Lung microvascular endothelial cell (primary cell): ENCODE results near the gene RIPOR2. TPM values are rescaled to one million over a fixed set of nuclear protein-coding genes. Genes with fewer than 3 reads are reported as not detected.
"Not testable (repeated sequence)": the region's sequence is repeated elsewhere in the genome, so short reads cannot be mapped to it uniquely, and the experiment has no call there.

Experiments
- DNase-seq, 2 donors: peaks; one replicate each; pipeline versions ENCODE4 v3.0.0 to v3.0.0-alpha.2; 2010; ENCODE audit warnings: low read depth in 2 of 2
- total RNA-seq: library from RNA; depleted of rRNA; stranded (reverse); fragments of >200 nt; gene quantifications from 2 replicates; pipeline ENCODE4 v1.2.1, GENCODE V29; 2014

Gene RIPOR2
- total RNA-seq, 1 donor from 2014 or later: under 0.01 TPM

DNA sequence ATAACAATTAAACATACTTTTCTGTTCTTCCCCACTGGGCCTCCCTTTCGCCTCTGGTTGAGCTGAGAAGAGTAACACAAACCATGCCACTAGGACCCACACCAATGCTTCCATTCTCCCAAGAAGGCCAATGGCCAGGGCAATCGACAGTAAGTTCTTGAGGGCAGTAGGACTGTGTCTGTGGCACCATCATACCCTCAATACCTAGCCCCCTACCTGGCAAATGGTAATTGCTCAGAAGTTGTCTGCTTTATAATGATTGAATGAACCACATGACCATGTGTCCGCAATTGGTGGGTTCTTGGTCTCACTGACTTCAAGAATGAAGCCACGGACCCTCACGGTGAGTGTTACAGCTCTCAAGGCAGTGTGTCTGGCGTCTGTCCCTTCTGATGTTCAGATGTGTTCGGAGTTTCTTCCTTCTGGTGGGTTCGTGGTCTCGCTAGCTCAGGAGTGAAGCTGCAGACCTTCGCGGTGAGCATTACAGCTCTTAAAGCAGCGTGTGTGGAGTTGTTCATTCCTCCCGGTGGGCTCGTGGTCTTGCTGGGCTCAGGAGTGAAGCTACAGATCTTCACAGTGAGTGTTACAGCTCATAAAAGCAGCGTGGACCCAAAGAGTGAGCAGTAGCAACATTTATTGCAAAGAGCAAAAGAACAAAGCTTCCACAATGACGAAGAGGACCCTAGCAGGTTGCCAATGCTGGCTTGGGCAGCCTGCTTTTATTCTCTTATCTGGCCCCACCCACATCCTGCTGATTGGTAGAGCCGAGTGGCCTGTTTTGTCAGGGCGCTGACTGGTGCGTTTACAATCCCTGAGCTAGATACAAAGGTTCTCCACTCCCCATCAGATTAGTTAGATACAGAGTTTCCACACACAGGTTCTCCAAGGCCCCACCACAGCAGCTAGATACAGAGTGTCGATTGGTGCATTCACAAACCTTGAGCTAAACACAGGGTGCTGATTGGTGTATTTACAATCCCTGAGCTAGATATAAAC lies 170.6 kb downstream of the RIPOR2 start:
- DNase-seq: not testable (repeated sequence)

DNA sequence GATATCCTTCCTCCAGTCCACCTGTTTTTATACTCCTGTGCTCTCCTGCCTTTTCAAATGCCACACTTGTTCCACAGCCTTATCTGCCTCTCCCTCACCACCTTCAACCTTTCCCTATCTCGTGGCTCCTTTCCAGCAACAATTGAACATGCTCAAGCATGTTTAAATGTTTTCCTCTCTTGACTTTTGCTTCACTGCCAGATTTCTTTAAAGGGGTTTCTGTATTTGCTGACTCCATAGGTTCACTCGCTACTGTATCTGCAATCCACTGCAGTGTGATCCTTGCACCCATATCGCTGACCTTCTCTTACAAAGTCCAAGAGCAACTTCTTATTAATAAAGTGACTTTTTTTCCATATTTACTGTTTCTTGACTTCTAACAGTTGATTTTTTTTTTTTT lies 172.2 kb downstream of the RIPOR2 start:
- DNase-seq: no peak

DNA sequence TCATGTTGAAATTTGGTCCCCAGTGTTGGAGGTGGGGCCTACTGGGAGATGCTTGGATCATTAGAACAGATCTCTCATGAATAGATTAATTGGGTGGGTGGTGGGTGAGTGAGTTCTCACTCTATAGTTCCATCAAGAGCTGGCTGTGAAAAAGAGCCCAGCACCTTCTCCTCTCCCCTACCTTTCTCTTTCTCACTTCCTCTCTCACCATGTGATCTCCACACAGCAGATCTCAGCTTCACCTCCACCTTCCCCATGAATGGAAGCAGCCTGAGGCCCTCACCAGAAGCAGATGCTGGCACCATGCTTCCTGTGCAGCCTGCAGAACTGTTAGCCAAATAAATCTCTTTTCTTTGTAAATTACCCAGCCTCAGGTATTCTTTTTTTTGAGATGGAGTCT lies 173.9 kb downstream of the RIPOR2 start:
- DNase-seq: no peak

DNA sequence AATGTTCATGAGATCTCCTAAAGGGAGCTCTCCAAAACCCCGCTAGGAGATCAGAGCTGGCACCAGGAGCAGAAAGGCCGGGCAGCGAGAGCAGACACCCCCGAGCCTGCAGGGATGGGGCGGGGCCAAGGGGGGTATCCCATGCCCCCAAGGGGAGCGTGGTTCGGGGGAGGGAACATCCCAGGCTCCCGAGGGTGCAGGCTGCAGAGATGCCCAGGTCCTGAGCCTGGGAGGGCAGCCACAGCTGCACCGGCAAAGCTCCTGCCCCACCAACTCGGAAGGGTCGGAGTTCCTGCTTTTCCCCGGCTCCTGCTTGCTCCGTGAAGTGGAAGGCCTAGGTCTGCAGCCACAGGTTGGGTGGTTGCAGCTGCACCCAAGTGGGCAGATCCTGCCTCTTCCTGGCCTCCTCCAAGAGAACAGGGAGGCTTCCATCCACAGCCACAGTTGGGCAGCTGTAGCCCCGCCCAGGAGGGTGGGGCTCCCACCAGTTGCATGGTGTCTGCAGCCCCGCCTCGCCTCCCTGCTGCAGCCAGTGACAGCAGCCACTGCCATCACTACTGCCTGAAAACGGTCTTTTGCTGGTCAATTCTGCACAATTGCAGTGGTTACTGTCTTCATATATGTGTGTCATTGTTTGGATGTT lies 174.4 kb downstream of the RIPOR2 start:
- no peak for DNase-seq

DNA sequence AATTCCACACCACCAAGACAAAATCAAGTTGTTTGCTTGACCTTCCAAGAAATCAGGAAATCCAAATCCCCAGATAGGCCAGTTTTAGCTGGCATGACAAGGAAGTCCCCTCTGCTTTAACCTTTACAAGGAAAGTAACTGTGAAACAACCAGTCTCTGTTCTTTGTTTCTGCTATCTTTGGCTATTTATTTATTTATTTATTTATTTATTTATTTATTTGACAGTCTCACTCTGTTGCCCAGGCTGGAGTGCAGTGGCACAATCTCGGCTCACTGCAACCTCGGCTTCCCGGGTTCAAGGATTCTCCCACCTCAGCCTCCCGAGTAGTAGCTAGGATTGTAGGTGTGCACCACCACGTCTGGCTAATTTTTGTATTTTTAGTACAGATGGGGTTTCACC lies 175.6 kb downstream of the RIPOR2 start:
- no peak for DNase-seq

DNA sequence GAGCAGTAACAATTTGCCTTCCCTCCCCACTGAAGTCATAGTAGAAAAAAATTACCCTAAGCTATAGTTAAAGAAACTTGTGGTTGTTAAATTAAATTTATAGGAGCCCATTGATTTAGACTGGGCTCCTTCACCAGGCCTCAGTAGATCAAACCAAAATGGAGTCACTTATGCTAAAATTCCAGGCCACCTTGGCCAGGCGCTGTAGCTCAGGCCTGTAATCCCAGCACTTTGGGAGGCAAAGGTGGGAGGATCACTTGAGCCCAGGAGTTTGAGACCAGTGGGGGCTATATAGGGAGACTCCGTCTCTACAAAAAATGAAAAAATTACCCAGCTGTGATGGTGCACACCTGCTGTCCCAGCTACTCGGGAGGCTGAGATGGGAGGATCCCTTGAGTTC lies 176.0 kb downstream of the RIPOR2 start:
- DNase-seq: no peak

DNA sequence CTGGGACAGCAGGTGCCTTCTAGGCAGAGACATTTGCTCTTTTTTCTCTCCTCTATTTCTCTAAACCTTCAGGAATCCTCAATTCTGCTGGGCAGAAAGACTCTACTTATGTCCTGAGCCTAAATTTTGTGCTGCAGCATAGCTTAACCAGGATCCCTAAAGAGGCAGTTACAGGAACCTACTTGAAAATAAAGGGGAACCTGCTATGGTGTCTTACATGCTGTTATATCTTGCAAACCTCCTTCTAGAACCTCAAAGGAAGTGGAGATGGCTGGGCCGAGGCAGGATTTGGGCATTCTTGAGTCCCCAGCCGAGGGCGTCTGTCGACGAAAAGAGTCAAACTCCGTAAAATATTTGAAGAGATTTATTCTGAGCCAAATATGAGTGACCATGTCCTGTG lies 178.1 kb downstream of the RIPOR2 start:
- DNase-seq: no peak

DNA sequence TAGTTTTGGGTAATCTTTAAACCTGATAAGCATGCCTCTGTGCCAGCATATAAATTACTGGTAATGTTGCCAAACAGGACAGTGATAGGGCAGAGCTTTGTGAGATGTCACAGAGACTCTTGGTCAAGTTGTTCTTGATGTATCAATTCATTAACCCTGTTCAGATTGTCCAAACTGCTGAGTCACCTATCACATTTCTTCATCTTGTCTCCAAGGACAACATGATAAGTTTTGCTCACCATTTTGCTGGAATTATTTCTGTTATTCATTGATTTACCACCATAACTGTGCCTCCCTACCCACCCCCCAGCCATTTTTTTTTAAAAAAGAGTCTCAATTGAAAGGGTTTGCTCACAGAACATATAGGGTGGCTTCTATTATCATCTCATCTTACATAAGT lies 180.5 kb downstream of the RIPOR2 start:
- no peak for DNase-seq

DNA sequence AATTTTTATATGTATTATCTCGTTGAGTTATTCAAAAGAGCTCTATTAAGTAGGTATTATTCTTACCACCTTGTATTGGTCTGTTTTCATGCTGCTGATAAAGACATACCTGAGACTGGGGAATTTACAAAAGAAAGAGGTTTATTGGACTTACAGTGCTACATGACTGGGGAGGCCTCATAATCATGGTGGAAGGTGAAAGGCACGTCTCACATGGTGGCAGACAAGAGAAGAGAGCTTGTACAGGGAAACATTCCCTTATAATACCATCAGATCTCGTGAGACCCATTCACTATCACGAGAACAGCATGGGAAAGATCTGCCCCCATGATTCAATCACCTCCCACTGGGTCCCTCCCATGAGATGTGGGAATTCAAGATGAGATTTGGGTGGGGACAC lies 181.4 kb downstream of the RIPOR2 start:
- DNase-seq: not testable (repeated sequence)

Other genes starting within 250 kb of the RIPOR2 start
- gene C6orf62, start 216.8 kb downstream of the RIPOR2 start, total RNA-seq: 68.1 and 70.0 TPM in 2 replicates
- gene GMNN, start 161.0 kb downstream of the RIPOR2 start, total RNA-seq: 7.9 and 13.9 TPM in 2 replicates
- gene ARMH2, start 137.0 kb downstream of the RIPOR2 start, total RNA-seq: not detected in 2 replicates